HG03196 (cell line): ENCODE measurements around the gene KCMF1.

Experiments
- ATAC-seq: cut with Tn5 transposase; IDR thresholded peaks from one replicate; pipeline ENCODE4 v1.9.1; 2021; ENCODE audit not compliant: unreplicated experiment

The KCMF1 gene

DNA sequence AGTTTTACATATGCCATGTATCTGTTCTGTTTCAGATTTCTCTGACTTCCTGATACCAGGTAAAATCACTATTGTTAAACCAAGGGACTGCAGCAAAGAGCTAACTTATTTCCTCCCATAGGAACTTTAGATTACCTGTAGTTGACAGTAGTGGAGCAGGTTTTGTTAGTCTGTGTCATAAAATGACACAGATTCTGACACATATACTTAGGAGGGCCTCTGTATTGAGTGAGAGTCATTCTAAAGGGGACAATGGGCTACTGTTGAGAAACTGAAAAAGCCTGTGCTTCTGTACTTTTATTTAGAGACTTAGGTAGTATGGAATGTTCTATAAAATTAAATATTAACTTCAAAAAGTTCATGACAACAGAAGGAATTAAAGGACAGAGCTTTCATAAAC, 48.2 kb downstream of the KCMF1 start:
- no peak for ATAC-seq

DNA sequence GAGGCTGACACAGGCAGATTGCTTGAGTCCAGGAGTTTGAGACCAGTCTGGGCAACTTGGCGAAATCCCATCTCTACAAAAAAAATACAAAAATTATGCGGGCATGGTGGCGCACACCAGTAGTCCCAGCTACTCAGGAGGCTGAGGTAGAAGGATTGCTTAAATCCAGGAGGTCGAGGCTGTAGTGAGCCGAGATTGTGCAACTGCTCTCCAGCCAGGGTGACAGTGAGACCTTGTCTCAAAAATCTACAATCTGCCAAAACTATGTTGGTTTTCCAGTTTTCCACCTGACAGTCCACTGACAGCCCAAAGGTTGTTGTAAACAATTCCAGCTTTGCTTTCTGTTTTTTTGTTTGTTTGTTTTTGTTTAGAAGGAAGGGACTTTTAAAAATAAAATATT, 51.3 kb downstream of the KCMF1 start:
- no peak for ATAC-seq

DNA sequence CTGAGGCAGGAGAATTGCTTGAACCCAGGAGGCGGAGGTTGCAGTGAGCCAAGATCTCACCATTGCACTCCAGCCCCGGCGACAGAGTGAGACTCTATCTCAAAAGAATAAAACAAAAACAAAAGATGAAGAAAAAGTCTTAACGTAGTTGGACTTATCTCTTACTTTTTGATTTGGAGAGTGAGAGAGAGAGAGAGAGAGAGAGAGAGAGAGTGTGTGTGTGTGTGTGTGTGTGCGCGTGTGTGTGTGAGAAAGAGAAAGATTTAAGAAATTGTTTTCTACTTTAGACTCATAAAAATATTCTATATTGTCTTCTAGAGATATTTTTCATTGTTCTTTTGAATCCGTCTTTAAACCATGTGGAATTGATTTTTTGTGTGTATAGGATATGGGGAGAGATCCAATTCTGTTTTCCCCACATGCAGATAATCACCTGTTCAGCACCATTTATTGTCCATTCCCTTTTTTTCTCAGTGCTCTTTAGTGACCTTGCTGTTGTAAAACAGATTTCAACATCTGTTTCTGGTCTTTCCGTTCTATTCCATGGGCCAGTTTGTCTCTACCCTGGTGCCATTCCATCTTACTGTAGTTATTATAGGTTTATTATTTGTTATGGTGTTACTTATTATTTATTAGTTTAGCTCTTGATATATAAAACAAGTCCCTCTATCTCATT, 53.5 kb downstream of the KCMF1 start:
- ATAC-seq, result no peak

DNA sequence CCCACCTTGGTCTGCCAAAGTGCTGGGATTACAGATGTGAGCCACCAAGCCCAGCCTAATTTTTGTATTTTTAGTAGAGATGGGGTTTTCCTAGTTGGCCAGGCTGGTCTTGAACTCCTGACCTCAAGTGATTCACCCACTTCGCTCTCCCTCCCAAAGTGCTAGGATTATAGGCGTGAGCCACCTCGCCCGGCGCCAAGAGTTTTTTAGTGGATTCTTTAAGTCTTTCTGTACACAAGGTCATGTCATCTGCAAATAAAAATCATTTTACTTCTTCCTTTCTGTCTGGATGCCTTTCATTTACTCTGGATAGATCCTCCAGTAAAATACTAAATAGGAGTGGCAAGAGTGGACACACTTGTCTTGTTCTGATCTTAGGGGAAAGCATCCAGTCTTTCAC, 61.7 kb downstream of the KCMF1 start:
- ATAC-seq, result no peak

DNA sequence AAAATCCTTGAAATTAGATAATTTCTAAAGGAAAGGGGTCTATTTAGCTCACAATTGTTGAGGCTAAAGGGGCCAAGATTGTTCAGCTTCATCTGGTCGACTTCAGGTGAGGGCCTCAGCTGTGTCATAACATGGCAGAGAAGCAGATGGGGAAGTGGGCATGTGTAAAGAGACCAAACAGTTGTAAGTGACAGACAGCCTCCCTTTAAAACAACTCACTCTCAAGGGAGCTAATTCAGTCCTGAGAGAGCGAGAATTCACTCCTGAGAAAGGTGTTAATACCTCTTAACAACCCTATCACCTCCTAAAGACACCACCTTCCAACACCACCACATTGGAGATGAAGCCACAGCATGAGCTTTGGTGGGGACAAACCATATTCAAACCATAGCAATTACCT, 62.4 kb downstream of the KCMF1 start:
- no peak for ATAC-seq

DNA sequence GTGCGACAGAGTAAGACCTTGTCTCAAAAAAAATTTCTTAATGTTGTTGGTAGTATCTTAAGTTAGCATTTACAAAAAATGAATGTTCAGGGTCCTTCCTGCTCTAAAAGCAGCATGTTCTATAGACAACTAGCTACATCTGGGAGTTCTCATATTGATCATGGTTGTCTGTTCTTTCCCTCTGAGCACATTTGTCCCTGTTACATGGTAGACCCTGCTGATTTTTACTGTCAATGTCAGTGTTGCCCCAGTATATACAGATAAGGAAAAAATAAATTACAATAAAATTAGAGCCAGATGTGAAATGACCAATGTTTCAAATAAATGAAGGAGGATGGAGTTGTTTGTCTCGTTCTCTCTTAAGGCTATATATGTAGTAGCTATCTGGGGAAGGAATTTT, 63.2 kb downstream of the KCMF1 start:
- no peak for ATAC-seq

DNA sequence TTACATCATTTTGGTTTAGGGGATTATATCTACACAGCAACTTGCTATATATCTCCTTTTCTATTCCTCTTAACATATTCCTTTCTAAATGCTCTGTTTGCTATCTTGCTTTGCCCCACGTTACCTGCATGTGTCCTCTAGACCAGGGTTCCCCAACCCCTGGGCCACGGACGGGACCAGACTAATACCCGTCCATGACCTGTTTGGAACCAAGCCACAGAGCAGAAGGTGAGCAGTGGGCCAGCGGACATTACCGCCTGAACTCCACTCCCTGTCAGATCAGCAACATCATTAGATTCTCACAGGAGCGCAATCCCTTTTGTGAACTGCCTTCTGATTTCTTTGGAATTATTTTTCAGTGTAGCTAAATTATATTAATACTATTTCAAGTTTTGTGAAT, 66.7 kb downstream of the KCMF1 start:
- ATAC-seq, result no peak

DNA sequence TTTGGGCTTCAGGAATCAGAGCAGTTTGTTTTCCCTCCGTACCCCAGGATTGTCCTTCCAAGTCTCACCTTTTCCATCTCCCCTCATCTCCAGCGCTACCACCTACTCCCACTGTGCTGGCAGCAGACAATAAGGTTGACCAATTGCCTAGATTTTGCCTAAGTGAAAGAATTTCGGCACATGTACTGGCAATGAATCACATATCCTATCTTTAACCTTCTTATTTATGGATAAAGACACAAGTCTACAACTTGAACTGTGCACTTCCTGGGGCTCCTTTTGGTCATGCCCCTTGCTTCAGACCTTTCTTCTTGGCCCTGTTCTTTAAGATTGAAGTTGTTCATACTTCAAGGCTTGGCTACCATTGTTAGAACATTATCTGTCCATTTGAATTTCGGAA, 71.4 kb downstream of the KCMF1 start:
- no peak for ATAC-seq

DNA sequence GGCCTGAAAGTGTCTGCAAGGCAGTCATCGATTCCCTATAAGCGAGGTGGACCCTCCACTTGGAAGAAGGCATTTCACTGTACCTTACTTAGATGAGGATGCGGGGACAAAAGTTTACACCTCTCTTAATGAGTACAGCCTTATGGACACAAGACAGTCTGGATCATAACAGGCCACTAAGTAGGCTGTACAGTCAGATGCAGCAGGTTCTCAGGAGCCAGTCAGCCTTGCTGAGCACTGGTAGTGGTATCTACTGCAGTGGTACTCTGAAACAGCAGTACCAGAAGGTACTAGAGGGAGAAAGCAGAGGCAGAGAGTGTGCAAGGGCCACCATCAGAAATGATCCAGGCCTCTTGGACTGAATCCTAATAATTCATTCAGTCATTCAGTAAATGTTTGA, 77.6 kb downstream of the KCMF1 start:
- ATAC-seq, result no peak

DNA sequence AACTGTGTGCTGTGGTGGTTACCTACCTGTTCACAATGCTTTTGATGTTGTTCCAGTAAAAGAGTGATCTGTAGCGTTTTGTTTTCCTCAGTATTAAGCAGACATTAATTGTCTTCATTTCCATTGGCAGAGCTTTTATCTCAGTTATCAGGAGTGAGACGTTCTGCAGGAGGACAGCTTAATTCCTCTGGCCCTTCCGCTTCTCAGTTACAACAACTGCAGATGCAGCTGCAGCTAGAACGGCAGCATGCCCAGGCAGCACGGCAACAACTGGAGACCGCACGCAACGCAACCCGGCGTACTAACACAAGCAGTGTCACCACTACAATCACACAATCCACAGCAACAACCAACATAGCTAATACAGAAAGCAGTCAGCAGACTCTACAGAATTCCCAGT, 78.3 kb downstream of the KCMF1 start:
- ATAC-seq, result no peak

DNA sequence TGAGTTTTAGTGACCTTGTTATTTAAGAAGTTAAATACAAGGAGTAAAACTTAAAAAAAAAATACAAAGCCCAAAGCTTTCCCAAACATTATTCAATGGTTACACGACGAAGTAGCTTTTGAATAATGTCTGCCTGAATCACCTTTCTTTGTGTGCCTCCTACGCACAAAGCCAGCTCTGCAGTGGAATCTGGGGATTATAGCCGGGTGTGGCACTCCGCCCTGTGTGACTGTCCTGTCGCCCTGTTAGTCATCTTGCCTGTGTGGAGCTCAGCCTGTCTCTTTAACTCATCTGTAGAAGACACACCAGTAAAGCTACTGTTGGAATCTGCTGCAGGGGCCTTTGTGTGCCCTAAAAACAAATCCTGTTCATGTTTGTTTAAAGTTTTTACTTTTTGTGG, 82.8 kb downstream of the KCMF1 start:
- no peak for ATAC-seq

DNA sequence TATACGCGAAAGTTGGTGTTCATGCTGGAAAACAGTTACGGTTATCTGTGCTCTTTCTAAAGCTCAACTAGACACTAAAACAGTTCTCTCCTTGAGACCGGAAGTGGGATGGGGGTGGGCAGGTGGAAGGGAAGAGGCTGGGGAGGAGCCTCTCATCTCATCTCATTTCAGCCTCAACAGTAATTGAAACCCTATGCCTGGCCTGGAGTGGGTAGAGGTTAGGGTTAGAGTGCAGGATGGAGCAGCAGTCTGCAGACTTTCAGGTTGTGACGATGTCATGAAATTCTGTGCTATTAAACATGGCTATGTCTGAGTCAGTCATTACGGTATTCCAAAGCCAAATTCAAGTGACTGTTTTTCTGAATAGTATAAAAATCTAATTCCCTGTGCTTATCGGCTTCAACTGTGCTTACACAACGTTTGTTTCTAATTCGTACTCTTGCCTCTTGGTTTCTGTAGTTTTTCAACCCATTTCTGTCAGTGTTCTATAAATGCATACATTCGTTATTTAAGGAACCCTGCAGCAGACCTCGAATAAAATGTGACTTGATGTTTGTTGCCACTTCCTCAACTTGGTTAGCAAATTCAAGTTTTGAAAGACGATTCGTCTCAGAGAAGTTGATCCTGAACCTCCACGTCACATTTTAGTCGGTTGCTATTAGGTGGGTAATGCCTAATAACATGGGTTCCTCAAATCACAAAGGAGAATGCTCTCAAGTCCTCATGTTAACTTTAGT, 86.4 kb downstream of the KCMF1 start:
- no peak for ATAC-seq

DNA sequence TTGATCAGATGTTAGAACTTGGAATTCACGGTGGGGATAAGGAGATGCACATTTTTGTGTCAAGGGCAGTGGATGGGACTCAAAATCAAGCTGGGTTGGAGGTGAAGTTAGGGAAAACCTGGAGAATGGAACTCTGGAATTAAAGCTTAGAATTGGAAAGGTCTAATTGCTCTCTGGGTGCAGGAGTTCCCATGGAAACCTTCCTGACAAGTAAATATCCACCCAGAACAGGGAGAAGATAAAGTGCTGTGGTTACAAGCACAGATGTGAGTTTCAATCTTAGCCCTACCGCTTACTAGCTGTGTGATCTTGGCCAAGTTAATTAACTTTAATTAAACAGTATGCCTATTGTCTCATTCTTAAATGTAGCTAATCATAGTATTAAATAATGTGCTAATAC, 90.9 kb downstream of the KCMF1 start:
- ATAC-seq, result no peak

DNA sequence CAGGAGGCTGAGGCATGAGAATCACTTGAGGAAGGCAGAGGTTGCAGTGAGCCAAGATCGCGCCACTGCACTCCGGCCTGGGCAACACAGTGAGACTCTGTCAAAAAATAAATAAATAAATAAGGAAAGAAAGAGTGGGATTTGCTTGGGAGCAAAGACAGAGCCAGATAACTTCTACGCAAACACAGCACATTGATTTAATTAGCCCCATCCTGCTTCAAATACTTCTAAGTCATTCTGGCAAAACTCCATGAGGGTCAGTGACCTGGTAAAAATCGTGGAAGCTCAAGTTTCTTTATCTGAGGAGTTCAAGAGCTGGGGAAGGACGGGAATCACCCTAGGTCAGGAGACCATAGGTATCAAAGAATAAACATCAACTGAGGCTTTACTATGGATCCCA, 91.6 kb downstream of the KCMF1 start:
- ATAC-seq, result no peak

DNA sequence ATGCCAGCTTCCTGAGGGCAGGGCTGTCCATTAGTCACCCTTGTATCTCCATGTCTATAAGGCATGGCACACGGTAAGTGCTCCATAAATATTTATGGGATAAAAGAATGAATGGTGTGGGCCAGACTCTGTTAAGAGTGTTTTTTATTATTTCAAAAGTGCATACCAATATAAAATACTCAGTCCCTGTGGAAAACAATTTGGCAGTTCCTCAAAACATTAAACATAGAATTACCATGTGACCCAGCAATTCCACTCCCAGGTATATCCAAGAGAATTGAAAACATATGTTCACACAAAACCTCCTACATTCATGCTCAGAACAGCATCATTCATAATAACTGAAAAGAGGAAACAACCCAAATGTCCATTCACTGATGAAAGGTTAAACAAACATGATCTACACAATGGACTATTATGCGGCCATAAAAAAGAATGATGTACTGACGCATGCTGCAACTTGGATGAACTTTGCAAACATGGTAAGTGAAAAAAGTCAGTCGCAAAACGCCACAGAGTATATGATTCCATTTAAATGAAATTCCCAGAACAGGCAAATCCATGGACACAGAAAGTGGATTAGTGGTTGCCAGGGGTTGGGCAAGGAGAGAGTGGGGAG, 93.1 kb downstream of the KCMF1 start:
- no peak for ATAC-seq

DNA sequence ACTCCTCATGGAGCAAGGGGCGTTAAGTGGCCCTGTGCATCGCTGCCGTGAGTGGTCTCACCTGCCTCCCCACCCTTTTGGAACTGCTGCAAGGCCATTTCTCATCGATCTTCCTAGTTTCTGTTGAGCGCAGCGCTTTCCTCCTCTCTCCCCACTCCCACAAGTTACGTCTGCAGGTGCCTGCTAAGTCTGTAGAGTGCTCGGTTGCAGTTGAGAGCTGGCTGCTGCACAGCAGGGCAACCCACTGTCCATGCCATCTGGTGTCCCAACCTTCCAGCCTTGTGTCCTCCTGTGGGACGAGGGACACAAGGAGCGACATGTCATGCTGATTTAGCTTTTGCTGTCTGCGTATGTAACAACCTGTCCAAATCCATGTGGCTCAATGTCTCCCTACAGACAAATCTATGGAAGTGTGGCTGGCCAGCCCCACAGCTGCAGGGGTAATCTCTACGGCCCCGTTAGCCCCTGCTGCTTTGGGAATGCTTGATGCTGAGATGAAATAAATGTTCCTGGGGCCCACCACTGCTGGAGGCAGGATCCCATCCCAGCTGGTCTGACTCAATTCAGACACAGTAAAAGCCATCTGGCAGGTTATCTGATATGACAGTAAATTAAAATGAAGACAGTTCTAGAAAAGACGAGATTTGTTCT, 94.1 kb downstream of the KCMF1 start:
- ATAC-seq, result no peak

DNA sequence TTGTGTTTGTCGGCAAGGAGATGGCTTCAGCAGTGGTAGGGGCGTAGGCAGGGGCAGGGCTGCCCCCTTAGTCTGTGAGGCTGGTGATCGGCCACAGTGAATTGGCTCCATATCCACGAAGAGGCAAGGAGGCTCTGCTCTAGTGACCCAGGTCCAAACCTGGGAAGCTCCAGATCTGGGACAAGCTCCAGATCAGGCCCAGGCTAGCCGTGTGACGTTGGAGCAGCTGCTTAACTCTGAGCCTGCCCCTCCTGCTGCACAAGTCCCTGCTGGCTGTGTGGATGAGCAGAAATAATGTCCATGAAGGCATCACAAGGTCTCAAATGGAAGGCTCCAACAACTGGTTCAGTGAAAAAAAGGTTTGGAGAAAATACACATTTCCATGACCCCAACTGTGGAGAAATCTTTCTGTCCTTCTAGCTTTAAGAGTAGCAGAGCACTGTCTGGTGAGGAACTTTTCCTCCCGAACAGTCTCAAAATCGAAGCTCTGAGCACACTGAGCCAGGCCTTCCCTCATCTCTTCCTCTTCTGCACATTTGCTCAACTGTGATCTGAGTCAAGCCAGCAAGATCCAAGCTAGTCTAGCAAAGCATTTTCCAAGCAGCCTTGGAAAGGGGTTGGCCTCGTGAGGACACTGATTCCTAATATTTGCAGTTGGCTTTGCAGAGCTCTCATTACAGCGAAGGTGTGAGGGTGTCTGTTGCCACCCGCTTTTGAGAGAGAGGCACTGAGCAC, 95.2 kb downstream of the KCMF1 start:
- ATAC-seq, result no peak

DNA sequence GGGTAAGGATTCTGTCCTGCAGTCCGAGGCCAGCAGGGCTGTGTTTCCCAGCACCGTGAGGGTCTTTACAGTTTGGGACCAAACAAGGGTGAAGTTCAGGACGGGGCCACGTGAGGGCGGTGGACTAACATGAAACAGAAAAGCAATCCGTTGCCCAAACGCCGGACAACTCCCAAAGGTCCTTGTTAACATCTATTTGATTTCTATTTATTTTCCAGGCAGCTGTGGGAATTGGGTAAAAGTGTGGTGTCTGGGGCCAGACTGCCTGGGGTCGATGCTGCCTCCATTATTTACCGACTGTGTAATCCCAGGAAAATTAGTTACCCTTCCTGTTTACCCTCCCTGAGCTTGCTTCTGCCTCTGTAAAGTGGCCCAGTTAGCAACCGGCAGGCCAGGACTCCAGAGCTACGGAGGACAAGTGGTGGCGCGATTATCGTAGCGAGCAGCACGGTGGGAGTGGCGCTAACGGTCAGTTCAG, 96.0 kb downstream of the KCMF1 start:
- no peak for ATAC-seq

DNA sequence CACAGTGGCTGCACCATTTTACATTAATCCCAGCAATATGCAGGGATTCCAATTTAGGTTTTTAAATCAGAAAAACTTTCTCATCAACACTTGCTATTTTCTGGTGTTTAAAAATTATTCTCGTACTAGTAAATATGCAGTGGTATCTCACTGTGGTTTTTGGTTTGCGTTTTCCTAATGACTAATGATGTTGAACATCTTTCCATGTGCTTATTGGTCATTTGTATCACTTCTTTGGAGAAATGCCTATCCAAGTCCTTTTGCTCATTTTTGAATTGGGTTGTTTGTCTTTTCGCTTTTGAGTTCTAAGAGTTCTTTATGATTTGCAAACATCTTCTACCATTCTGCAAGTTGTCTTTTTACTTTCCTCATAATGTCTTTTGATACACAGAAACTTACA, 100.1 kb downstream of the KCMF1 start:
- ATAC-seq, result no peak

DNA sequence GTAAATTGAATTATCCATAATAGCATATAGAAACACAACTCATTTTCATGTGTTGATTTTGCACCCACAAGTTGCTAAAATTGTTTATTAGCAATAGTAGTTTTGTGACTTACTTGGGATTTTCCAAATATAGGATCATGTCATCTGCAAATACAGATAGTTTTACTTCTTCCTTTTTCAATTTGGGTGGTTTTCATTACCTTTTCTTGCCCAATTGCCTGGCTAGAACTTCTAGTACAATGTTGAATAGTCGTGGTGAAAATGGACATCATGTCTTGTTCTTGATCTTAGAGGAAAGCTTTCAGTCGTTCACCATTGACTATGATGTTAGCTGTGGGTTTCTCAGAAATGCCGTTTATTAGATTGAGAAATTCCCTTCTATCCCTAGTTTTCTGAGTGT, 102.1 kb downstream of the KCMF1 start:
- no peak for ATAC-seq

DNA sequence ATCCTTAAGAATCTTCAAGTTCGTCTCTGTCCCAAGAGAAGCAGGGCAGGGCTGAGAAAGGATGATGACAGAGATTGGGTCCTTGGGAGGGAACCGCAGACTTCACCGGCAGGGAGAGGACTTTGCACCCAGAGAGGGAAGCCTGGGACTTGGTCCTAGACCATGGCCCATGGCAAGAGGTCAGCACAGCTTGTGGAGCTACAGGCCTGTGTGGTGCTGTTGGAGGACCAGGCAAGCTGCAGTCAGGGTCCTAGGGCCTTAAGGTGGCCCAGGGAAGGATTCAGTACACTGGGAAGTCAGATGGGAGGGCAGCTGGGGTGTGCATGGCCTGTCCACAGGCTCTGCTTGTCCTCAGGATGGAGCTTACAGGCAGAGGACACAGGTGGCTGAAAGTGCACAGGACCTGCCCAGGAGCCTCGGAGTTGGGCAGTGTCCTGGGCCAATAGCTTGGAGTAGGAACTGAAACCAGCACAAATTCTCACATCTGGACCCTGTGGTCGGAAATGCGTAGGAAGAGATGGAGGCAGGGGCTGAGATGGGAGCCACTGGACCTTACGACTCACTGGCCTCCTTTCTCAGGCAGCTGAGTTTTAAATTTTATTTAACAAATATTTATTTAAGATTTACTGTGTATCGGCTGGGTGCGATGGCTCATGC, 105.8 kb downstream of the KCMF1 start:
- ATAC-seq, result no peak
